Measurements from ENCODE around the gene TXLNA.

- TF ChIP-seq POLR2A (IDR thresholded peaks at IDR 0.05; ENCODE audit: low read length) (no peak), GATA1 (IDR thresholded peaks at IDR 0.05; ENCODE audit: low read depth, low read length) (no peak)
Observed at GRCh38 chr1:32247452-32247851, 68.0 kb downstream of the TXLNA start.
